GM12873 (cell line): Measurements from ENCODE around the gene IFT74.

Source experiments
- CTCF ChIP-seq: IDR thresholded peaks from 2 replicates; pipeline ENCODE4 v1.5.1; 2012; ENCODE audit warnings: low read depth, mild to moderate bottlenecking, moderate library complexity, low read length, control low read depth; ENCODE audit not compliant: insufficient read depth; ENCODE audit errors: missing control alignments

Gene IFT74

GRCh38 chr9:27078685-27079084, 122.5 kb downstream of the IFT74 start:
- TF ChIP-seq CTCF, result no peak

- TF ChIP-seq CTCF, result no peak
Measured at GRCh38 chr9:27085456-27085855, 129.2 kb downstream of the IFT74 start.

- TF ChIP-seq CTCF, result no peak
Measured at GRCh38 chr9:27086818-27087680, 130.8 kb downstream of the IFT74 start.

- TF ChIP-seq CTCF, result no peak
Measured at GRCh38 chr9:27088981-27089380, 132.8 kb downstream of the IFT74 start.

GRCh38 chr9:27089706-27090105, 133.5 kb downstream of the IFT74 start:
- no peak for TF ChIP-seq CTCF

- TF ChIP-seq CTCF, result no peak
Measured at GRCh38 chr9:27090231-27090630, 134.0 kb downstream of the IFT74 start.

GRCh38 chr9:27090711-27091110, 134.5 kb downstream of the IFT74 start:
- no peak for TF ChIP-seq CTCF
